ENCODE measurements around the gene PLXNA4.

DNA sequence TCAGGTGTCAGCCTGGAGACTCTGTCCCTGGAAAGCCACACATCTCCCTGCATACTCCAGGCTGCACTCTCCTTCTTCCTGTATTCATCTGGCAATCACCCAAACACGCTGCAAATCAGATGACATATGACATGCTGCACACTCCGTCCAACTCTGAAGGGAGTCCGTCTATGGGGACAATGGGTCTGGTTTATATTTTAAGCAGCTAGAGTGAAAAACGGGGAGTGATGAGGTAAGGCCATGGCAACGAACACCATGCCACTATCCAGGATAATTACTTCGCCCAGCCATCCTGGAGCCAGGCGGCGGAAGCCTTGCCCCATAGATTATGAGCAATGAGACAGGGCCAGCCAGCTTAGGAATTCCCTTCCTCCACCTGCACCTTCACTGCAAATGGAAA, 140.1 kb downstream of the PLXNA4 start:
- TF ChIP-seq, protein P1, sequence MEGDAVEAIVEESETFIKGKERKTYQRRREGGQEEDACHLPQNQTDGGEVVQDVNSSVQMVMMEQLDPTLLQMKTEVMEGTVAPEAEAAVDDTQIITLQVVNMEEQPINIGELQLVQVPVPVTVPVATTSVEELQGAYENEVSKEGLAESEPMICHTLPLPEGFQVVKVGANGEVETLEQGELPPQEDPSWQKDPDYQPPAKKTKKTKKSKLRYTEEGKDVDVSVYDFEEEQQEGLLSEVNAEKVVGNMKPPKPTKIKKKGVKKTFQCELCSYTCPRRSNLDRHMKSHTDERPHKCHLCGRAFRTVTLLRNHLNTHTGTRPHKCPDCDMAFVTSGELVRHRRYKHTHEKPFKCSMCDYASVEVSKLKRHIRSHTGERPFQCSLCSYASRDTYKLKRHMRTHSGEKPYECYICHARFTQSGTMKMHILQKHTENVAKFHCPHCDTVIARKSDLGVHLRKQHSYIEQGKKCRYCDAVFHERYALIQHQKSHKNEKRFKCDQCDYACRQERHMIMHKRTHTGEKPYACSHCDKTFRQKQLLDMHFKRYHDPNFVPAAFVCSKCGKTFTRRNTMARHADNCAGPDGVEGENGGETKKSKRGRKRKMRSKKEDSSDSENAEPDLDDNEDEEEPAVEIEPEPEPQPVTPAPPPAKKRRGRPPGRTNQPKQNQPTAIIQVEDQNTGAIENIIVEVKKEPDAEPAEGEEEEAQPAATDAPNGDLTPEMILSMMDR (IDR thresholded peaks at IDR 0.05): peak in 1 of 12 donors; percentile 6
- no peak for TF ChIP-seq POLR2A (IDR thresholded peaks at IDR 0.05)
